Testis (tissue), 3 donors: ENCODE results near the gene IL1RAPL2. TPM values are rescaled to one million over a fixed set of nuclear protein-coding genes. Genes with fewer than 3 reads are reported as not detected.

Experiments
- DNase-seq: peaks from one replicate; pipeline ENCODE4 v3.0.0-alpha.2; 2019
- H3K27ac ChIP-seq, 2 donors: fragments of 200-600 bp; sonication (generic); one replicate each; pipeline ENCODE4 v1.5.1; 2019
- H3K27me3 ChIP-seq: fragments of 200-600 bp; sonication (generic); one replicate; pipeline ENCODE4 v1.5.1; 2019
- H3K36me3 ChIP-seq: fragments of 200-600 bp; sonication (generic); one replicate; pipeline ENCODE4 v1.5.1; 2017; ENCODE audit warnings: low read depth; ENCODE audit errors: missing control alignments
- H3K4me1 ChIP-seq: fragments of 200-600 bp; sonication (generic); one replicate; pipeline ENCODE4 v1.5.1; 2019
- H3K4me3 ChIP-seq, 2 donors: fragments of 200-600 bp; sonication (generic); one replicate each; pipeline ENCODE4 v1.5.1; 2017 to 2019
- H3K9me3 ChIP-seq: fragments of 200-600 bp; sonication (generic); one replicate; pipeline ENCODE4 v1.5.1; 2017
- CTCF ChIP-seq, 3 experiments: fragments of 450-650 bp in 2 of 3; fragments of 200-600 bp in 1 of 3; sonication (generic) in 1 of 3; IDR thresholded peaks; one replicate each; pipeline ENCODE4 v1.5.1; 2016 to 2019; ENCODE audit warnings: antibody characterized with exemption in 3 of 3, mild to moderate bottlenecking in 2 of 3, moderate library complexity in 1 of 3
- POLR2A ChIP-seq: fragments of 450-650 bp; IDR thresholded peaks from one replicate; pipeline ENCODE4 v1.6.1; 2017; ENCODE audit warnings: antibody characterized with exemption, mild to moderate bottlenecking, moderate library complexity
- WGBS, 2 donors: methylation state at CpG; one replicate each; pipeline ENCODE4 v1.1.5; 2018; 5-methylcytosine and 5-hydroxymethylcytosine counted together
- intact Hi-C: fragments of 100-400 bp; cut with DNase I; formaldehyde crosslinking; loops from one replicate; pipeline ENCODE4 v1.15.1; 2023; ENCODE audit warnings: low total_unique reads
- polyA plus RNA-seq: library from polyadenylated mRNA; stranded (reverse); fragments of 350-450 nt; fragmentation: Illumina TruSeq; extraction: RNeasy Lipid Tissue Mini Kit (QIAGEN cat#74804); gene quantifications from one replicate; pipeline ENCODE4 v1.2.3, GENCODE V29; 2014; ENCODE audit warnings: low read depth, low replicate concordance; ENCODE audit not compliant: insufficient read depth
- total RNA-seq, 2 donors: library from RNA; depleted of rRNA; stranded (reverse); fragments of >200 nt; gene quantifications; one replicate each; pipeline ENCODE4 v1.2.3, GENCODE V29; 2016

Gene IL1RAPL2
- total and polyA plus RNA-seq, 3 donors from 2014 or later, result 0.47 to 1.3 (median 1.2) TPM

DNA sequence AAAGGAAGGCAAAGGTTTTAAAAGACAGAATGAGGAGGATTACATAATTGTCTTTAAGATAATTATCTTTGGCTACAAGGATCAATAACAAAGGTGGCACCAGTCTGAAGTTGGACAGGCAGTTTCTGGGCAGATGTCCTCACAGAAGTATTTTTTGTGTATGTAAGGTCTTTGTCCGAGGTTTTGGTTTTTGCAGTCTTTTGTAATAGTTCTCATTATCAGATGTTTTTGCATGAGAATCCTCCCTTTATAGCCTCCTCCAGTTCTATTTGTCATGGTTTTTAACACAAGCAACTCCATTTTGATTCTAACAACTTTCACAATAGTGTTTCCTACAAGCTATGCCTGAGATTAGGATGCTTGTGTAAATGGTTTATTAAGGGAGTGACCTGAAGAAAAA is 286.2 kb downstream of the IL1RAPL2 start:
- no peak overlapping the region for H3K4me3 ChIP-seq
- intact Hi-C loops, result no loop called here
- no peaks in the 10 kb centered on the region for H3K9me3 ChIP-seq
- H3K36me3 ChIP-seq, result no peaks in the 10 kb centered on the region
- no peaks in the 10 kb centered on the region for H3K4me1 ChIP-seq
- no peaks in the 10 kb centered on the region for H3K27me3 ChIP-seq
- H3K27ac ChIP-seq, result no peak overlapping the region
- TF ChIP-seq POLR2A, result no peak
- TF ChIP-seq CTCF (IDR thresholded peaks at IDR 0.05), result no peak
- no peak for DNase-seq
- 71 to 83% methylated on average over 1 of the region's 1 CpG for WGBS, 2 donors

GRCh38 chrX:104854188-104854587 is 288.2 kb downstream of the IL1RAPL2 start:
- Histone ChIP-seq H3K9me3 (no peaks in the 10 kb centered on the region), H3K27ac (no peak overlapping the region), H3K27me3 (no peaks in the 10 kb centered on the region), H3K4me3 (no peak overlapping the region), H3K4me1 (no peaks in the 10 kb centered on the region), H3K36me3 (no peaks in the 10 kb centered on the region)
- intact Hi-C loops, result no loop called here
- DNase-seq, result no peak
- TF ChIP-seq POLR2A, result no peak
- TF ChIP-seq CTCF (IDR thresholded peaks at IDR 0.05), result no peak

DNA sequence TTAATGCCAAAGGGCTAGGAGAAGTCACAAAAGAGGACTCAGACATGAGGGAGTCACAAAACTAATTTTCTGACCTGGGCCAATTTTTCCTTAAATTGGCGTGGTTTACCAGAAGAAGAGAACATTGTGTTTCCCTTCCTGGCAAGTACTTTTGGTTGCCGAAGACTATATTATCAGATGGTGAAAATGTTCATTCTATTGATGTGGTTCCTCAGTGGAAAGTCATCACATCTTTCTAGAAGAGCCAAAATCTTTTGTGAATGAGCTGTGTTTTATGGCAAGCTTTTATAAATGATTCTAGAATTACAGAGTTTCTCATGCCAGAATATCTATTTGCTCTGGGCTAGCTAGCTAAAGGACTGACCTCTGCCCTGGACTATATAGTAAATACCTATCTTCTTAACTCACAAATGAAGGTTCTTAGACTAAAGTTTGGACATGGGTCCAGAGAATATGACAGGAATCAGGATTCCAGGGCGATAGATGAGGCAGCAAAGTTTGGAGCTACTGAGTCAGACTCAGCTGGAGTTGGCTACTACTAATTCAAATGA is 288.9 kb downstream of the IL1RAPL2 start:
- Histone ChIP-seq H3K27me3 (no peaks in the 10 kb centered on the region), H3K4me3 (no peak overlapping the region), H3K9me3 (no peaks in the 10 kb centered on the region), H3K36me3 (no peaks in the 10 kb centered on the region), H3K27ac (no peak overlapping the region), H3K4me1 (no peaks in the 10 kb centered on the region)
- intact Hi-C loops, result no loop called here
- 29 to 35% methylated on average over 3 of the region's 3 CpGs for WGBS, 2 donors
- TF ChIP-seq CTCF (IDR thresholded peaks at IDR 0.05) (no peak), POLR2A (no peak)
- no peak for DNase-seq

- 47 to 56% methylated on average over 2 of the region's 2 CpGs for whole genome bisulfite sequencing, 2 donors
- no peaks in the 10 kb centered on the region for H3K27me3 ChIP-seq
- intact Hi-C loops, result no loop called here
- H3K36me3 ChIP-seq, result no peaks in the 10 kb centered on the region
- H3K27ac ChIP-seq, result no peak overlapping the region
- H3K4me1 ChIP-seq, result no peaks in the 10 kb centered on the region
- H3K9me3 ChIP-seq, result no peaks in the 10 kb centered on the region
- no peak overlapping the region for H3K4me3 ChIP-seq
- TF ChIP-seq POLR2A (no peak), CTCF (IDR thresholded peaks at IDR 0.05) (no peak)
- DNase-seq, result no peak
Measured at GRCh38 chrX:104863466-104863865, 297.5 kb downstream of the IL1RAPL2 start.

- 56 to 65% methylated on average over 4 of the region's 4 CpGs for WGBS, 2 donors
- H3K4me1 ChIP-seq, result no peaks in the 10 kb centered on the region
- DNase-seq, result no peak
Measured at GRCh38 chrX:104864296-104864695, 298.3 kb downstream of the IL1RAPL2 start.

More at GRCh38 chrX:104864296-104864695, 298.3 kb downstream of the IL1RAPL2 start:
- H3K27me3 ChIP-seq, result no peaks in the 10 kb centered on the region
- no peaks in the 10 kb centered on the region for H3K9me3 ChIP-seq
- no peak overlapping the region for H3K27ac ChIP-seq
- H3K4me3 ChIP-seq, result no peak overlapping the region
- intact Hi-C loops, result no loop called here
- H3K36me3 ChIP-seq, result no peaks in the 10 kb centered on the region
- TF ChIP-seq POLR2A (no peak), CTCF (IDR thresholded peaks at IDR 0.05) (no peak)
